Ascending aorta (tissue), 2 donors: ENCODE measurements around the gene PRRC2C. TPM values are rescaled to one million over a fixed set of nuclear protein-coding genes. Genes with fewer than 3 reads are reported as not detected.

Experiments
- DNase-seq, 2 donors: peaks; one replicate each; pipeline ENCODE4 v3.0.0-alpha.2; 2019; ENCODE audit warnings: low spot score in 2 of 2
- H3K27ac ChIP-seq, 2 donors: fragments of 200-600 bp; sonication (generic); one replicate each; pipeline ENCODE4 v1.5.1; 2016 to 2017; ENCODE audit warnings: mild to moderate bottlenecking in 1 of 2
- H3K27me3 ChIP-seq: fragments of 200-600 bp; sonication (generic); one replicate; pipeline ENCODE4 v1.5.1; 2017
- H3K36me3 ChIP-seq, 2 donors: fragments of 200-600 bp; sonication (generic); one replicate each; pipeline ENCODE4 v1.5.1; 2016
- H3K4me1 ChIP-seq, 2 donors: fragments of 200-600 bp; sonication (generic); one replicate each; pipeline ENCODE4 v1.5.1; 2016 to 2017; ENCODE audit warnings: mild to moderate bottlenecking in 1 of 2
- H3K4me3 ChIP-seq, 2 donors: fragments of 200-600 bp; sonication (generic); one replicate each; pipeline ENCODE4 v1.5.1; 2016 to 2017; ENCODE audit warnings: mild to moderate bottlenecking in 1 of 2
- H3K9me3 ChIP-seq, 2 donors: fragments of 200-600 bp; sonication (generic); one replicate each; pipeline ENCODE4 v1.5.1; 2016
- CTCF ChIP-seq, 3 experiments: fragments of 200-600 bp in 2 of 3; fragments of 450-650 bp in 1 of 3; sonication (generic) in 2 of 3; IDR thresholded peaks; one replicate each; pipeline ENCODE4 v1.5.1; 2016 to 2019; ENCODE audit warnings: antibody characterized with exemption in 3 of 3, mild to moderate bottlenecking in 1 of 3, moderate library complexity in 1 of 3
- intact Hi-C: fragments of 100-400 bp; cut with DNase I; formaldehyde crosslinking; loops from one replicate; pipeline ENCODE4 v1.15.1; 2023
- total RNA-seq: library from RNA; depleted of rRNA; stranded (reverse); fragments of >200 nt; gene quantifications from one replicate; pipeline ENCODE4 v1.1.0, GENCODE V29; 2016

PRRC2C gene
- total RNA-seq, 1 donor from 2014 or later, result 46.3 TPM

DNA sequence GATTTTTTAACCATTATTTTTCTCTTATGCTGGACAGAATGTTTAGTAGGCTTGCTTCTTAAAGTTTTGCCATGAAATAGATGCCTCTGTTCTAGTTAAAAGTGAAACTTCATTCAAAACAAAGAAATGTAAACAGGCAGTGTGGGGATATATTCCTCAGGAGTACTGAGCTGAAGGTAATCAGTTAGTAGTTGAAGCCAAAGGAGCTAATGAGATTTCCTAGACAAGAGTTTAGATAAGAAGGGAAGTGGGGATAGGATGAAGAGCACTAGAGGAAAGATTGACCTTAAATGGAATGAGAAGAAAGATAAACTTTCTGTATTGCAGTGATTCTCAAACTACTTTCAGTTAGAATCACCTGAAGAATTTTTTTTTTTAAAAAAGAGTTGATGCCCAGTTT lies 23.9 kb downstream of the PRRC2C start:
- intact Hi-C loops, result no loop called here
- Histone ChIP-seq H3K27me3 (no peaks in the 10 kb centered on the region), H3K4me3 (no peak overlapping the region), H3K27ac (no peak overlapping the region), H3K36me3 (peaks cover 0 to 5% of the 10 kb centered on the region in 2 donors), H3K4me1 (peaks cover 4 to 39% of the 10 kb centered on the region in 2 donors), H3K9me3 (no peaks in the 10 kb centered on the region)
- no peak for TF ChIP-seq CTCF (IDR thresholded peaks at IDR 0.05)
- DNase-seq, result no peak

- no peak overlapping the region for H3K4me3 ChIP-seq
- H3K27me3 ChIP-seq, result no peaks in the 10 kb centered on the region
- intact Hi-C loops, result no loop called here
Observed at GRCh38 chr1:171513743-171514142, 28.4 kb downstream of the PRRC2C start.

GRCh38 chr1:171515299-171515698 lies 30.0 kb downstream of the PRRC2C start:
- intact Hi-C loops, result no loop called here
- peaks cover 39 to 58% of the 10 kb centered on the region in 2 donors for H3K36me3 ChIP-seq
- H3K4me3 ChIP-seq, result no peak overlapping the region
- TF ChIP-seq CTCF (IDR thresholded peaks at IDR 0.05), result no peak
- no peak overlapping the region for H3K27ac ChIP-seq
- no peaks in the 10 kb centered on the region for H3K9me3 ChIP-seq
- no peaks in the 10 kb centered on the region for H3K27me3 ChIP-seq
- peaks cover 0 to 11% of the 10 kb centered on the region in 2 donors for H3K4me1 ChIP-seq
- no peak for DNase-seq

More at GRCh38 chr1:171513743-171514142, 28.4 kb downstream of the PRRC2C start:
- no peak for DNase-seq
- Histone ChIP-seq H3K4me1 (peaks cover 0 to 11% of the 10 kb centered on the region in 2 donors), H3K36me3 (peaks cover 32 to 44% of the 10 kb centered on the region in 2 donors), H3K27ac (no peak overlapping the region), H3K9me3 (no peaks in the 10 kb centered on the region)
- TF ChIP-seq CTCF (IDR thresholded peaks at IDR 0.05), result no peak

DNA sequence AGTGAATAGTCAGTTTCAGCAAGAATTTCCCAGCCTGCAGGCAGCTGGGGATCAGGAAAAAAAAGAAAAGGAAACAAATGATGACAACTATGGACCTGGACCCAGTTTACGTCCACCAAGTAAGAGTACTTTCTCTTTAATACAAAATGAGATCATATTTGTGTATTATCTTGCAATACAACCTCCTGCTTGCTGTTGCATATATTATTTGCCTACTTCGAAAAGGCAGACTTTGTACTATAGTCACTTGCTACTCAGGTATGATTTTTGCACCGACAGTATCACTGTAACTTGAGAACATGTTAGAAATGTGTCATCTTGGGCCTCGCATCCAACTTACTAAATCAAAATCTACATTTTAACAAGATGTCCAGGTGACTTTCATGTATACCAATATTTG lies 30.4 kb downstream of the PRRC2C start:
- H3K36me3 ChIP-seq, result peaks cover 39 to 60% of the 10 kb centered on the region in 2 donors
- H3K4me1 ChIP-seq, result peaks cover 0 to 9% of the 10 kb centered on the region in 2 donors
- no peaks in the 10 kb centered on the region for H3K27me3 ChIP-seq
- no peak overlapping the region for H3K4me3 ChIP-seq
- no peak for TF ChIP-seq CTCF (IDR thresholded peaks at IDR 0.05)
- H3K9me3 ChIP-seq, result no peaks in the 10 kb centered on the region
- no peak overlapping the region for H3K27ac ChIP-seq
- intact Hi-C loops, result no loop called here
- no peak for DNase-seq

DNA sequence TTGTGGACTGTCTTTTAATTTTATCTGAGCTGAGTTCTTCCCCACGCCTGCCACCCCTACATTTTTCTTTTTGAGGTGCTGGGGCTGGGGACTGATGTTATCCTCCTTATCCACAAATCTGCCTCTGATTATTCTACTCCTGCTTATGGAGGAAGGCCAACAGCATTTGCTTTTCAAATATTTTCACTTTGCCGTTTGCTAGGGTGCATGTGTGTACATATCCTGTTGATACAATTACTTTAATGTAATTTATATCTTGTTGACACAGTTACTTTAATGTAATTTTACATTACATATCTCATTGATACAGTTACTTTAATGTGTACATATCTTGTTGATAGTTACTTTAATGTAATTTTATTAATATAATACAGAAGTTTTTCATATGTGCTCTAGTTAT lies 36.2 kb downstream of the PRRC2C start:
- no peak for DNase-seq
- H3K36me3 ChIP-seq, result peaks cover 63 to 91% of the 10 kb centered on the region in 2 donors
- intact Hi-C loops, result no loop called here
- H3K4me1 ChIP-seq, result no peaks in the 10 kb centered on the region
- H3K27ac ChIP-seq, result no peak overlapping the region
- TF ChIP-seq CTCF (IDR thresholded peaks at IDR 0.05), result no peak
- H3K9me3 ChIP-seq, result no peaks in the 10 kb centered on the region
- H3K27me3 ChIP-seq, result no peaks in the 10 kb centered on the region
- H3K4me3 ChIP-seq, result no peak overlapping the region

DNA sequence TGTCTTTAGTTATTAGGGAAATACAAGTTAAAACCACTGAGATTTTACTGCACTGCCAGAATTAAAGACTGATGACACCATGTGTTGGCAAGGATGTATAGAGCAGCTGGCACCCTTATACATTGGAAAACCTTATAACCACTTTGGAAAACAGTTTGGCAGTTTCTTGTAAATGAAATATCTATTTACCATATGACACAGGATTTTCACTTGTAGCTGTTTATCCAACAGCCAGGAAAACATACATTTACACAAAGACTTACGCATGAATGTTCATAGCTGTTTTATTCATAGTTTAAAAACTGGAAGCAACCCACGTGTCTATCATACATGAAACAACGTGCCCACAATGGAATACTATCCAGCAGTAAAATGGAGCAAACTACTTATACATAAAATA lies 45.3 kb downstream of the PRRC2C start:
- Histone ChIP-seq H3K27ac (no peak overlapping the region), H3K27me3 (no peaks in the 10 kb centered on the region), H3K4me3 (no peak overlapping the region), H3K9me3 (no peaks in the 10 kb centered on the region), H3K36me3 (peaks cover 68 to 94% of the 10 kb centered on the region in 2 donors), H3K4me1 (no peaks in the 10 kb centered on the region)
- no peak for TF ChIP-seq CTCF (IDR thresholded peaks at IDR 0.05)
- intact Hi-C loops, result no loop called here
- DNase-seq, result no peak
